22Rv1 (cell line): ENCODE results near the gene MPP3.
A peak's percentile ranks its signal among the peaks of the same experiment; 100 is the strongest.

ENCODE experiments used
- H3K27ac ChIP-seq: fragments of 450-650 bp; 2 replicates; pipeline ENCODE4 v1.5.1; 2017
- ZFX ChIP-seq: fragments of 450-650 bp; IDR thresholded peaks from 2 replicates; pipeline ENCODE4 v1.6.1; 2017; ENCODE audit warnings: antibody characterized with exemption, borderline replicate concordance
- TF ChIP-seq, protein P1 (sequence below): fragments of 450-650 bp; IDR thresholded peaks from 2 replicates; pipeline ENCODE4 v1.5.1; 2017; ENCODE audit warnings: mild to moderate bottlenecking

MPP3 gene

GRCh38 chr17:43818966-43819365 lies 14.0 kb downstream of the MPP3 start:
- no peak overlapping the region for H3K27ac ChIP-seq
- TF ChIP-seq, protein P1, sequence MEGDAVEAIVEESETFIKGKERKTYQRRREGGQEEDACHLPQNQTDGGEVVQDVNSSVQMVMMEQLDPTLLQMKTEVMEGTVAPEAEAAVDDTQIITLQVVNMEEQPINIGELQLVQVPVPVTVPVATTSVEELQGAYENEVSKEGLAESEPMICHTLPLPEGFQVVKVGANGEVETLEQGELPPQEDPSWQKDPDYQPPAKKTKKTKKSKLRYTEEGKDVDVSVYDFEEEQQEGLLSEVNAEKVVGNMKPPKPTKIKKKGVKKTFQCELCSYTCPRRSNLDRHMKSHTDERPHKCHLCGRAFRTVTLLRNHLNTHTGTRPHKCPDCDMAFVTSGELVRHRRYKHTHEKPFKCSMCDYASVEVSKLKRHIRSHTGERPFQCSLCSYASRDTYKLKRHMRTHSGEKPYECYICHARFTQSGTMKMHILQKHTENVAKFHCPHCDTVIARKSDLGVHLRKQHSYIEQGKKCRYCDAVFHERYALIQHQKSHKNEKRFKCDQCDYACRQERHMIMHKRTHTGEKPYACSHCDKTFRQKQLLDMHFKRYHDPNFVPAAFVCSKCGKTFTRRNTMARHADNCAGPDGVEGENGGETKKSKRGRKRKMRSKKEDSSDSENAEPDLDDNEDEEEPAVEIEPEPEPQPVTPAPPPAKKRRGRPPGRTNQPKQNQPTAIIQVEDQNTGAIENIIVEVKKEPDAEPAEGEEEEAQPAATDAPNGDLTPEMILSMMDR = no peak

GRCh38 chr17:43817826-43818225 lies 15.1 kb downstream of the MPP3 start:
- no peak overlapping the region for H3K27ac ChIP-seq
- TF ChIP-seq ZFX = no peak
- TF ChIP-seq, protein P1 = no peak

DNA sequence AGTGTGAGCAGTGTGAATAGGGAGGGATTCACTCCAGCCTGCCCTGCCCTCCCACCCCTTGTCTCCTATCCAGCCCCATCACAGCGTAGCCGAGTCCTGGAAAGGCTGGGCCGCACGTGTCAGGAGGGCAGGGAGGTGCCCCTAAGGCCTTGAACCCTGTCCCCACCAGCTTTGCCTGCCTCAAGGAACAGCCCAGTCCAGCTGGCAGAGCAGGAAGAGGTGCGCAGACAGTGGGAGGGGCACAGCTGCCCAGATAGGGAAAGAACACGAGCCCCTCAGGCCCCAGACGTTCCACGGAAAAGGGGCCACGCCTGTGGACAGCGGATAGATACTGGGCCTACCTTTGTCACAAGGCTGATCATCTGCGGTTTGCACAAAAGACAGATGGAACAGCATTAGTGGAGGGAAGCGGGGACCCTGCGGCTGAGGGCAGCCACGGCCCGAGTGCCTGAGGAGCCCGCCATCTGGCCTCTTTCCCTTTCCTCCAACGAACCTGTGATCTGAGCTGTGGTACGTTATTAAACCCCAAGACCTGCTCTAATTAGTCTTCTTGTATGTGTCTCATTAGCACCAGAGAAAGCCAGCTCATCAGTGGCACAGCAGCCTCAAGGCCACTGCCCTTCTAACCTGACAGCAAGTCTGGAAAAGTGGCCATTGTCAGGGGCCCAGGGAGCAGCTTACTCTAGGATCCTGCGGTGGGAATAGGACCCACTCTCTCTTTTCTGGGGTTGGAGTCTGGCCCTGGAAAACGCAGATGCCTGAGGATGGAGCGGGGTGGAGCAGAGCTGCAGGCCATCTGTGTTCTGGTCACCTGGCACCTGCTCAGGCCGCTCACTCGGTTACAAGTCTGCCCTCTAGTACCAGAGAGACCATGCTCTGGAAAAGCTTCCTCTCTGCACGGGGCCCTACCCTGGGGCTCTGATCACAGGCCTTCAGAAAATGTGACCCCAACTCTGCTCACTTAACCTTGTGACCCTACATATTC lies 16.3 kb downstream of the MPP3 start:
- no peak for TF ChIP-seq ZFX
- TF ChIP-seq, protein P1 = no peak
- H3K27ac ChIP-seq = no peak overlapping the region

DNA sequence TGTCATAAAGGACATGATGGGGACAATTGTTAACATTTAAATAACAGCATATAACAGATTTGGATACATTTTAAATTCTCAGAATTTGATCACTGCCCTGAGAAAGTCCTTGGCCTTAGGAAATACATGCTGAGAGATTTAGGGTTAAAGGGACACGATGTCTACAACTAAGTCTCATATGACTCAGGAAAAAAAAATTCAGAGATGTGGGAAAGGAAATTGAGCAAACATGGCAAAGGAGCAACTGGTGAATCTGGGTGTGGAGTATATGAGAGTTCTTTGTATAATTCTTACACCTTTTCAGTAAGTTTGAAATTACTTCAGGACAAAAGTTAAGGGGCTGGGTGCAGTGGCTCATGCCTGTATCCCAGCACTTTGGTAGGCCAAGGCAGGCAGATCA lies 18.2 kb downstream of the MPP3 start:
- TF ChIP-seq ZFX = no peak
- TF ChIP-seq, protein P1 = no peak
- no peak overlapping the region for H3K27ac ChIP-seq

DNA sequence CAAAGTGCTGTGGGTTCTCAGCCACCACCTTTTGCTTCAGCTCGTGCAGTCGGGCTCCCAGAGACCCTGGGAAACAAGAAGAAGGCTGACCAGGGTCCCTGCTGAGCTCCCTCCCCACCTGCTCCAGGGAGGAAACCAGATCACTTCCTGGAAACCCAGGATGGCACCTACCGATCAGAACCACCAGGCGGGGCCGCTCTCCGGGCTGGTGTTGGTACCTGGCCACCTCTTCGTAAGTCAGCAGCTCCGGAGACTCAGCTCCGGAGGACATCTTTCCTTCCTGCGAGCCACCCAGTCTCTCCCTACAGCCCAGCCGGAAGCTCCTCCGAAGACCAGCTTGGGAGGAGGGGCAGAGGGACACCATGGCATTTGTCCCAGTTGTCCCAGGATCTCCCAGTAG lies 18.9 kb downstream of the MPP3 start:
- no peak overlapping the region for H3K27ac ChIP-seq
- no peak for TF ChIP-seq ZFX
- TF ChIP-seq, protein P1 = 0 out of 2 replicates have a peak, but pooled peaks have one; percentile 8

GRCh38 chr17:43813386-43813785 lies 19.6 kb downstream of the MPP3 start:
- TF ChIP-seq, protein P1 = no peak
- TF ChIP-seq ZFX = no peak

More at GRCh38 chr17:43813386-43813785, 19.6 kb downstream of the MPP3 start:
- no peak overlapping the region for H3K27ac ChIP-seq
